HepG2 (cell line): Measurements from ENCODE around the gene CORO7. TPM values are rescaled to one million over a fixed set of nuclear protein-coding genes. Genes with fewer than 3 reads are reported as not detected.

Experiments
- ATAC-seq: fragments of 200-7000 bp; cut with Tn5 transposase; 3 replicates; pipeline ENCODE4 v1.9.1; 2020; ENCODE audit warnings: mild to moderate bottlenecking, moderate library complexity
- BruUV-seq: library from RNA; stranded (reverse); fragments of 400-500 nt; replicated peaks from 2 replicates; lab custom pipeline; 2021; lab: Mats Ljungman, UMichigan
- CTCF ChIA-PET: fragments of 300-600 bp; formaldehyde crosslinking; extraction: SDS; loops from one replicate; lab custom pipeline; 2021; ENCODE audit warnings: low total read pairs, inconsistent platforms, low intra/inter-chr PET ratio; lab: Yijun Ruan, JAX
- POLR2A ChIA-PET: fragments of 350-600 bp; sonication (Branson Sonifier 250); formaldehyde crosslinking; loops from one replicate; lab custom pipeline; 2020; ENCODE audit warnings: antibody characterized with exemption, inconsistent platforms; lab: Yijun Ruan, JAX
- DNase-seq: peaks from one replicate; pipeline ENCODE4 v3.0.0-alpha.2; 2015; ENCODE audit warnings: low spot score
- FAIRE-seq: peaks from 3 replicates; lab custom pipeline; 2011; peaks lifted over from hg19 to GRCh38; lab: Jason Lieb, UNC
- H2AFZ ChIP-seq: one replicate; pipeline ENCODE4 v1.6.1; 2011; ENCODE audit warnings: low read length, inconsistent platforms
- H3K27ac ChIP-seq: fragments of 300-600 bp; 3 replicates; pipeline ENCODE4 v1.8.0; 2011; ENCODE audit warnings: mixed run types, mild to moderate bottlenecking, mixed read lengths, low read length, inconsistent platforms; ENCODE audit not compliant: insufficient read depth; ENCODE audit errors: extremely low read length
- H3K27me3 ChIP-seq, 2 experiments: fragments of 200-600 bp in 1 of 2; 2 replicates in 1 of 2; 3 replicates in 1 of 2; pipeline versions ENCODE4 v1.6.0 to v1.8.0; 2011; ENCODE audit warnings: low read length in 2 of 2, mild to moderate bottlenecking in 2 of 2, moderate library complexity in 2 of 2, inconsistent platforms in 1 of 2; ENCODE audit not compliant: insufficient read depth in 2 of 2, control insufficient read depth in 1 of 2
- H3K36me3 ChIP-seq, 2 experiments: fragments of 200-600 bp in 1 of 2; replicated peaks in 1 of 2; 2 replicates in 1 of 2; 3 replicates in 1 of 2; pipeline versions ENCODE4 v1.5.1 to v1.8.0; 2011; ENCODE audit warnings: low read length in 2 of 2, inconsistent platforms in 1 of 2; ENCODE audit not compliant: insufficient read depth in 2 of 2, control insufficient read depth in 1 of 2
- H3K4me1 ChIP-seq: 2 replicates; pipeline ENCODE4 v1.5.1; 2012; ENCODE audit warnings: low read length, inconsistent platforms; ENCODE audit not compliant: insufficient read depth
- H3K4me2 ChIP-seq: 2 replicates; pipeline ENCODE4 v1.6.0; 2011; ENCODE audit warnings: low read depth, low read length, inconsistent platforms
- H3K4me3 ChIP-seq, 3 experiments: fragments of 200-600 bp in 1 of 3; sonication (generic), shearing (Covaris generic) in 1 of 3; replicated peaks in 1 of 3; 2 replicates each; pipeline ENCODE4 v1.5.1; 2011 to 2016; ENCODE audit warnings: low read length in 3 of 3, inconsistent platforms in 2 of 3, low read depth in 2 of 3, mild to moderate bottlenecking in 2 of 3, control low read depth in 1 of 3, mixed read lengths in 1 of 3; ENCODE audit not compliant: insufficient read depth in 1 of 3
- H3K79me2 ChIP-seq: one replicate; pipeline ENCODE4 v1.6.1; 2011; ENCODE audit warnings: low read length, inconsistent platforms; ENCODE audit not compliant: insufficient read depth
- H3K9ac ChIP-seq: 2 replicates; pipeline ENCODE4 v1.6.0; 2011; ENCODE audit warnings: mild to moderate bottlenecking, low read depth, low read length, inconsistent platforms; ENCODE audit not compliant: insufficient read depth
- H3K9me3 ChIP-seq: 2 replicates; pipeline ENCODE4 v1.5.1; 2012; ENCODE audit warnings: mild to moderate bottlenecking, low read length
- H4K20me1 ChIP-seq: 2 replicates; pipeline ENCODE4 v1.6.0; 2011; ENCODE audit warnings: inconsistent platforms, mild to moderate bottlenecking, low read length, moderate library complexity; ENCODE audit not compliant: insufficient read depth
- ATF7 ChIP-seq, 2 experiments: fragments of 450-650 bp in 1 of 2; sonication (generic) in 1 of 2; formaldehyde crosslinking in 1 of 2; IDR thresholded peaks; 2 replicates each; pipeline versions ENCODE4 v1.4.0 to v1.6.1; 2016 to 2020; ENCODE audit warnings: antibody characterized with exemption in 1 of 2, mild to moderate bottlenecking in 1 of 2, missing genetic modification reagents in 1 of 2
- CREB1 ChIP-seq, 2 experiments: fragments of 450-650 bp in 1 of 2; IDR thresholded peaks; 2 replicates each; pipeline ENCODE4 v1.6.1; 2016 to 2017; ENCODE audit warnings: control low read depth in 1 of 2, mild to moderate bottlenecking in 1 of 2, missing compliant biosample characterization in 1 of 2, missing genetic modification characterization in 1 of 2
- EED ChIP-seq: sonication (generic); formaldehyde crosslinking; IDR thresholded peaks from 2 replicates; pipeline ENCODE4 v1.5.0; 2020; ENCODE audit warnings: mild to moderate bottlenecking, missing genetic modification reagents
- FOXA1 ChIP-seq, 2 experiments: fragments of 450-650 bp in 1 of 2; sonication (generic) in 1 of 2; formaldehyde crosslinking in 1 of 2; IDR thresholded peaks; 2 replicates each; pipeline versions ENCODE4 v1.4.0 to v1.6.1; 2016 to 2020; ENCODE audit warnings: missing genetic modification reagents in 1 of 2
- FOXA3 ChIP-seq: IDR thresholded peaks from 2 replicates; pipeline ENCODE4 v1.6.1; 2016; ENCODE audit warnings: missing genetic modification reagents, missing compliant biosample characterization
- GFI1 ChIP-seq: sonication (generic); formaldehyde crosslinking; IDR thresholded peaks from 2 replicates; pipeline ENCODE4 v1.5.0; 2020; ENCODE audit warnings: missing genetic modification reagents, mild to moderate bottlenecking, borderline replicate concordance
- KLF16 ChIP-seq, 2 experiments: sonication (generic) in 1 of 2; formaldehyde crosslinking in 1 of 2; IDR thresholded peaks; 2 replicates each; pipeline versions ENCODE4 v1.6.1 to v1.8.0; 2016 to 2023; ENCODE audit warnings: missing genetic modification reagents in 2 of 2, missing compliant biosample characterization in 1 of 2
- KLF6 ChIP-seq: IDR thresholded peaks from 2 replicates; pipeline ENCODE4 v1.8.0; 2016; ENCODE audit warnings: missing biosample characterization, missing genetic modification reagents
- MEIS2 ChIP-seq: sonication (generic); formaldehyde crosslinking; IDR thresholded peaks from 2 replicates; pipeline ENCODE4 v1.9.0; 2021; ENCODE audit warnings: mild to moderate bottlenecking, missing genetic modification reagents
- POLR2G ChIP-seq: fragments of 200-400 bp; formaldehyde crosslinking; IDR thresholded peaks from 2 replicates; pipeline ENCODE4 v1.6.1; 2018; ENCODE audit warnings: mild to moderate bottlenecking, low read depth, low read length, moderate library complexity
- ZNF441 ChIP-seq: sonication (generic); formaldehyde crosslinking; IDR thresholded peaks from 2 replicates; pipeline ENCODE4 v1.7.0; 2021; ENCODE audit warnings: missing genetic modification reagents, borderline replicate concordance
- ZNF552 ChIP-seq: sonication (generic); formaldehyde crosslinking; IDR thresholded peaks from 2 replicates; pipeline ENCODE4 v1.9.0; 2022; ENCODE audit warnings: missing genetic modification reagents, mild to moderate bottlenecking, borderline replicate concordance
- ZNF777 ChIP-seq: sonication (generic); formaldehyde crosslinking; IDR thresholded peaks from 2 replicates; pipeline ENCODE4 v1.4.0; 2020; ENCODE audit warnings: missing genetic modification reagents
- WGBS: methylation state at CpG from one replicate; pipeline ENCODE4 v1.1.6; 2017; ENCODE audit warnings: low lambda C conversion rate; 5-methylcytosine and 5-hydroxymethylcytosine counted together
- in situ Hi-C: cut with HindIII; loops from 2 replicates; pipeline ENCODE4 v1.10.0; 2017; ENCODE audit warnings: low pct_unique_long_range_greater_than_20kb; ENCODE audit not compliant: extremely low pct_ligation_motif_present
- intact Hi-C: fragments of 100-400 bp; cut with micrococcal nuclease; formaldehyde crosslinking; loops from one replicate; pipeline ENCODE4 v1.10.0; 2022; ENCODE audit not compliant: unreplicated experiment
- polyA plus RNA-seq, 8 experiments: library from polyadenylated mRNA; depleted of rRNA in 3 of 8; stranded (reverse) in 7 of 8; unstranded in 1 of 8; fragments of >200 nt; fragmentation: Illumina TruSeq in 4 of 8; extraction: Trizol in 4 of 8; gene quantifications; 2 replicates each; pipeline versions ENCODE4 v1.2.1 to v1.2.3, GENCODE V29; 2011 to 2016; ENCODE audit warnings: low read depth in 4 of 8, missing spikeins in 1 of 8, mixed read lengths in 1 of 8; ENCODE audit not compliant: insufficient read depth in 1 of 8
- total RNA-seq, 5 experiments: library from RNA; depleted of rRNA; stranded (reverse); fragments of >200 nt; fragmentation: Illumina TruSeq; extraction: Trizol; gene quantifications; 2 replicates each; pipeline ENCODE4 v1.2.3, GENCODE V29; 2016; ENCODE audit warnings: low read depth in 1 of 5
- TF ChIP-seq, protein P1 (sequence below): sonication (generic); formaldehyde crosslinking; IDR thresholded peaks from 2 replicates; pipeline ENCODE4 v1.4.0; 2020; ENCODE audit warnings: mild to moderate bottlenecking, missing genetic modification reagents
- TF ChIP-seq, protein P2 (sequence below): sonication (generic); formaldehyde crosslinking; IDR thresholded peaks from 2 replicates; pipeline ENCODE4 v1.4.0; 2020; ENCODE audit warnings: missing genetic modification reagents; ENCODE audit errors: not compliant biosample characterization
- TF ChIP-seq, protein P3 (sequence below), 2 experiments: IDR thresholded peaks; 2 replicates each; pipeline ENCODE4 v1.6.1; 2011 to 2012; ENCODE audit warnings: low read length in 2 of 2, borderline replicate concordance in 1 of 2, low read depth in 1 of 2, mild to moderate bottlenecking in 1 of 2, moderate library complexity in 1 of 2

Gene CORO7
- total and polyA plus RNA-seq, 2 of the 13 experiments (the other 11 are each of a cell fraction or from before 2014, with no cell fraction given), result 9.9 to 14.3 TPM

DNA sequence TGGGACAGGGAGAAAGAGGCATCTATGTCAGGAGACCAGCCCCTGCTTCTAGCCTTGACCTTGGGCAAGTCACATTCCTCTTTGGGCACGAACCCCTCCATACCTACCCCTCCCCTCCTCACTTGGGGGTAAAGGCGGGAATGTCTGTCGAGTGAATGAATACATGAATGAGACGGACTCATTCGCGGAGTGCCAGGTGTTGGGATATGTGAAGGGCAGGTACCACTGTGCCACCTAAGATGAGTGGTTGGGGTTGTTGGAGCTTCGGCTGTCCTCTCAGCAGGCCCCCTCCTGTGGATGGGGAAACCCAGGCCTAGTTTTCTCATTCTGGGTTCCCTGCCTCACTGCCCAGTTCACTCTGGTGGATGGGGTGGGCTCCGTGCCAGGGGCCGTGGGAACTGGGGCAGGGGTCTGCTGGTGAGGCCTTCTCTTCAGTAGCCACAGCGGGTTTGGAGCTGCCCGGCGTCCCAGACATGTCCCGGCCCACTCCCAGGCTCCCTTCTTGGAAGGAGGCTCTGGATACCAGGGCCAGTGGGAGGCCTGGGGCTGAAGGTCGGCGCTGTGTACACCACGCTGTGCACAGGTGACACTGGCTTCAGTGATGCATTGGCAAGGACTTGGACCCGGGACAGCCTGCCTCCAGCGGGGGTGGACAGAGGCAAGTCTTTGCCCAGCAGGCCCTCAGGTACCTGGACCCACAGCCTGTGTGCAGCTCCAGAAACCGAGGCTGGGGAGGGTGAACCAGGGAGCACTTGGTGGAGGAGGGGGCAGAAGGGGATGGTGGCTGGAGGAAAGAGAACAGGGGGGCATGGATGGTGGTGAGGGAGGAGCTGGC lies 94.9 kb downstream of the CORO7 start:
- FAIRE-seq (no peak), ATAC-seq (peak; percentile 10; the same call in 2 of the 3 replicates), DNase-seq (no peak)
- Histone ChIP-seq H3K36me3 (no peaks in the 10 kb centered on the region), H3K4me2 (peak overlapping the region; percentile 21; the same call in 1 of the 2 replicates), H3K9me3 (no peaks in the 10 kb centered on the region), H3K27ac (no peak overlapping the region), H3K27me3 (peaks cover 0 to 46% of the 10 kb centered on the region in 2 experiments; a peak in 3 of 5 replicates), H2AFZ (no peak overlapping the region), H3K9ac (no peak overlapping the region), H3K4me3 (peak overlapping the region in 1 of 3 experiments; percentile 5; a peak in 1 of 6 replicates), H3K4me1 (peaks cover 84% of the 10 kb centered on the region), H4K20me1 (no peaks in the 10 kb centered on the region), H3K79me2 (no peaks in the 10 kb centered on the region)
- 32% methylated on average over 13 of the region's 19 CpGs for WGBS
- POLR2A ChIA-PET, result no interaction called here
- in situ Hi-C loops, result loop anchor here (5.0 to 10.0 kb wide), 2 partner anchors 47 to 114 kb away; partner anchors contain the start of gene TFAP4
- BruUV-seq, result no TSS peak
- CTCF ChIA-PET, result no interaction called here
- intact Hi-C loops, result no loop called here
- TF ChIP-seq FOXA1 (IDR thresholded peaks at IDR 0.05) (no peak), FOXA1 (CRISPR knock-in tag; IDR thresholded peaks at IDR 0.05) (peak; percentile 70), EED (CRISPR knock-in tag) (no peak), FOXA3 (CRISPR knock-in tag) (no peak), ZNF552 (CRISPR knock-in tag) (no peak), MEIS2 (CRISPR knock-in tag) (no peak), ZNF777 (CRISPR knock-in tag) (no peak), GFI1 (CRISPR knock-in tag) (no peak), POLR2G (no peak), KLF16 (CRISPR knock-in tag; IDR thresholded peaks at IDR 0.05) (no peak), ZNF441 (no peak), CREB1 (IDR thresholded peaks at IDR 0.05) (no peak), CREB1 (CRISPR knock-in tag; IDR thresholded peaks at IDR 0.05) (no peak), KLF6 (no peak), ATF7 (IDR thresholded peaks at IDR 0.05) (no peak), ATF7 (CRISPR knock-in tag; IDR thresholded peaks at IDR 0.05) (no peak)
- TF ChIP-seq, protein P1, sequence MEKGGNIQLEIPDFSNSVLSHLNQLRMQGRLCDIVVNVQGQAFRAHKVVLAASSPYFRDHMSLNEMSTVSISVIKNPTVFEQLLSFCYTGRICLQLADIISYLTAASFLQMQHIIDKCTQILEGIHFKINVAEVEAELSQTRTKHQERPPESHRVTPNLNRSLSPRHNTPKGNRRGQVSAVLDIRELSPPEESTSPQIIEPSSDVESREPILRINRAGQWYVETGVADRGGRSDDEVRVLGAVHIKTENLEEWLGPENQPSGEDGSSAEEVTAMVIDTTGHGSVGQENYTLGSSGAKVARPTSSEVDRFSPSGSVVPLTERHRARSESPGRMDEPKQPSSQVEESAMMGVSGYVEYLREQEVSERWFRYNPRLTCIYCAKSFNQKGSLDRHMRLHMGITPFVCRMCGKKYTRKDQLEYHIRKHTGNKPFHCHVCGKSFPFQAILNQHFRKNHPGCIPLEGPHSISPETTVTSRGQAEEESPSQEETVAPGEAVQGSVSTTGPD, result no peak
- TF ChIP-seq, protein P2, sequence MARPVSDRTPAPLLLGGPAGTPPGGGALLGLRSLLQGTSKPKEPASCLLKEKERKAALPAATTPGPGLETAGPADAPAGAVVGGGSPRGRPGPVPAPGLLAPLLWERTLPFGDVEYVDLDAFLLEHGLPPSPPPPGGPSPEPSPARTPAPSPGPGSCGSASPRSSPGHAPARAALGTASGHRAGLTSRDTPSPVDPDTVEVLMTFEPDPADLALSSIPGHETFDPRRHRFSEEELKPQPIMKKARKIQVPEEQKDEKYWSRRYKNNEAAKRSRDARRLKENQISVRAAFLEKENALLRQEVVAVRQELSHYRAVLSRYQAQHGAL, result no peak
- TF ChIP-seq, protein P3, sequence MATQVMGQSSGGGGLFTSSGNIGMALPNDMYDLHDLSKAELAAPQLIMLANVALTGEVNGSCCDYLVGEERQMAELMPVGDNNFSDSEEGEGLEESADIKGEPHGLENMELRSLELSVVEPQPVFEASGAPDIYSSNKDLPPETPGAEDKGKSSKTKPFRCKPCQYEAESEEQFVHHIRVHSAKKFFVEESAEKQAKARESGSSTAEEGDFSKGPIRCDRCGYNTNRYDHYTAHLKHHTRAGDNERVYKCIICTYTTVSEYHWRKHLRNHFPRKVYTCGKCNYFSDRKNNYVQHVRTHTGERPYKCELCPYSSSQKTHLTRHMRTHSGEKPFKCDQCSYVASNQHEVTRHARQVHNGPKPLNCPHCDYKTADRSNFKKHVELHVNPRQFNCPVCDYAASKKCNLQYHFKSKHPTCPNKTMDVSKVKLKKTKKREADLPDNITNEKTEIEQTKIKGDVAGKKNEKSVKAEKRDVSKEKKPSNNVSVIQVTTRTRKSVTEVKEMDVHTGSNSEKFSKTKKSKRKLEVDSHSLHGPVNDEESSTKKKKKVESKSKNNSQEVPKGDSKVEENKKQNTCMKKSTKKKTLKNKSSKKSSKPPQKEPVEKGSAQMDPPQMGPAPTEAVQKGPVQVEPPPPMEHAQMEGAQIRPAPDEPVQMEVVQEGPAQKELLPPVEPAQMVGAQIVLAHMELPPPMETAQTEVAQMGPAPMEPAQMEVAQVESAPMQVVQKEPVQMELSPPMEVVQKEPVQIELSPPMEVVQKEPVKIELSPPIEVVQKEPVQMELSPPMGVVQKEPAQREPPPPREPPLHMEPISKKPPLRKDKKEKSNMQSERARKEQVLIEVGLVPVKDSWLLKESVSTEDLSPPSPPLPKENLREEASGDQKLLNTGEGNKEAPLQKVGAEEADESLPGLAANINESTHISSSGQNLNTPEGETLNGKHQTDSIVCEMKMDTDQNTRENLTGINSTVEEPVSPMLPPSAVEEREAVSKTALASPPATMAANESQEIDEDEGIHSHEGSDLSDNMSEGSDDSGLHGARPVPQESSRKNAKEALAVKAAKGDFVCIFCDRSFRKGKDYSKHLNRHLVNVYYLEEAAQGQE (IDR thresholded peaks at IDR 0.05; ENCODE audit: borderline replicate concordance in 1 of 2, low read depth in 1 of 2, low read length in 2 of 2), result no peak
